GM19372 (cell line): Measurements from ENCODE around the gene PBXIP1.
A peak's percentile ranks its signal among the peaks of the same experiment; 100 is the strongest.
"Not testable (repeated sequence)": the region's sequence is repeated elsewhere in the genome, so short reads cannot be mapped to it uniquely, and the experiment has no call there.

Experiments
- ATAC-seq: cut with Tn5 transposase; IDR thresholded peaks from one replicate; pipeline ENCODE4 v1.9.1; 2021; ENCODE audit warnings: mild to moderate bottlenecking, low read depth, moderate library complexity; ENCODE audit not compliant: unreplicated experiment

PBXIP1 gene

DNA sequence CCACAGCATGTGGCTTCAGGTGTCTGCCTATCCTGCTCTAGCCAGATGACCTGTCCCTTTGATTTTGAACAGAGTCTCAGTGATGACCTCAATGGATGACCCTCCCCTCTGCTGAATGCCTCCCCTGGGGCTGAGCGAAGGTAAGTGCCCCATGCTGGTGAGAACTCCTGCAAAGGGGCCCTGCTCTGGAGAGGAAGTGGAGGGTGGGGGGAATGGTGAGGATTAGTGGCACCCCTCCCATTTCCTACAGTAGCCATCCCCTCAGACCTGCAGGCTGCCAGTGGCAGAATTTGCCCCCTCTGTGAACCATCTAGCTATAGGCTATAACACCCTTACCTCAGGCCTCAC, 15.7 kb downstream of the PBXIP1 start:
- ATAC-seq = no peak

- no peak for ATAC-seq
Observed at GRCh38 chr1:154938604-154939399, 17.1 kb downstream of the PBXIP1 start.

GRCh38 chr1:154937988-154938386, 17.9 kb downstream of the PBXIP1 start:
- no peak for ATAC-seq

GRCh38 chr1:154937085-154937987, 18.6 kb downstream of the PBXIP1 start:
- peak; percentile 46 for ATAC-seq

GRCh38 chr1:154936555-154937084, 19.3 kb downstream of the PBXIP1 start, which contains the start of gene PMVK:
Gene PMVK, minus strand, starts transcription at chr1:154936719. Its CDS starts 34 bp downstream, at chr1:154936685.
- peak; percentile 60 for ATAC-seq

- no peak for ATAC-seq
Observed at GRCh38 chr1:154935749-154936554, 19.9 kb downstream of the PBXIP1 start.

DNA sequence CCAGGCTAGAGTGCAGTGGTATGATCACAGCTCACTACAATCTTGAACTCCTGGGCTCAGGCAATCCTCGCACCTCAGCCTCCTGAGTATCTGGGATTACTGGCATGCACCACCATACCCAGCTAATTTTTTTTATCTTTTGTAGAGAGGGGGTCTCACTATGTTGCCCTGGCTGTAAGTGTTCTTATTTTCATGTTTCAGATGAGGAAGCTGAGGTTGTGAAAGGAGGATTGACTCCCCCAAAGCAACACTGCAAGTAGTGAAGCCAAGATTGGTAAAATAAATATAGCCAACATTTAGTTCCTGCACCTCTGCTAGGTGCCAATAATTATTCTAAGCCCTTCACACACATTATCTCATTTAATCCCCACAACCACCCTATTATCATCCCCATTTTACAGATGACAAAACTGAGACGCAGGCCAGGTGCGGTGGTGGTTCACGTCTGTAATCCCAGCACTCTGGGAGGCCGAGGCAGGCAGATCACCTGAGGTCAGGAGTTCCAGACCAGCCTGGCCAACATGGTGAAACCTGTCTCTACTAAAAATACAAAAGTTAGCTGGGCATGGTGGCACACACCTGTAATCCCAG, 21.4 kb downstream of the PBXIP1 start:
- no peak for ATAC-seq

GRCh38 chr1:154931940-154932487, 23.9 kb downstream of the PBXIP1 start:
- no peak for ATAC-seq

DNA sequence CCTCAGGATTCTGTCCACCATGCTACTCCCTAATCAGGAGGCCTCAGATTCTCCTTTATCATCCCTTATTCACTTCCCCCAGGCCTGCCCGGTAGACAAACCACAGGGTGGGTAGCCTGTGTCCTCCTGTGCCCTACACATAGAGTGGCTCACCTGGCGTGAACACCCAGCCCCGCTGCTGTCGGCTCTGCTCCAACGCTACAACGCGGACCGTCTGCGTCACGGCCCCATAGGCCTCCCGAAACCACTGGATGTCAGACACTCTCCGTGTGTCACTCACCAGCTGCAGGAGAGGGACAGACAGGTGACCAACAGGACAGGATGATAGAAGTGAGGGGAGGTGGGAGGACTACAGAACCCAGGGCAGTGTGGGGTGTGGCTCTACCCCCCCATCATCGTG, 29.7 kb downstream of the PBXIP1 start:
- no peak for ATAC-seq

DNA sequence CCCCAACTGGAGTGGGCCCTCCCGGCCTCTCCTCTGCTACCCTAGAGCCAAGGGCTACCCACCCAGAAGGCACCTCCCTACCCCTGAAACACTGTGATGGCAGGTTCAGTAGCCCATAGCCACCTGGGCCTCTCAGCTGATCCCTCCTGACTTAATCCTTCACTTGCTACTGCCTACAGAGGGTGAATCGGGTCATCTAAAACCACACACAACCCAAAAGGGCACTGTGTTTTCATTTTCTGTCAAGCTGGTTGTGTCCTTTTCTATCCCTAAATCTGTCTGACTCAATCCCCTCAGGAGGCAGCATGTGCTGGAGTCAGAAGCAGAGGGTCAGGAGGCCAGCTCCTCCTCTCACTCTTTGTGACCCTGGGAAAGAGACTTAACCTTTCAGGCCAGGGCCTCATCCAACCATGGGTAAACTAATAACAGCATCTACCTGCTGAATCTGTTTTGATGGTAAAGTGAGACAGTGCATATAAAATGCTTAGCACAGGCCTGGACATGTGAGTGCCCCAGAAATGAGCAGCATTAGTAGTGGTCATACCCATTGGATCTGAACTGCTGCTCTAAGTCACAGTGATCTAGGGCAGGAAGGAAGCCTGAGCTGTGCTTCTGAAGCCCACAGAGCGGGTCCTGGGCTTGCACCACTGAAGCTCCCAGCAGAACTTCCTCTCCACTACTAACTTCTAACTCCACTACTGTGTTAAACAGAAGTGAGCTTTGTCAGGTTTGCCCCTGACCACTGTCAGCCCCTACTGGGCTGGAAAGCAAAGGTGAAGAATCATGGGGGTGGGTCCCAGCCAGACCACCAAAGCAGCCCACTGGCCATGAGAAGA, 30.3 kb downstream of the PBXIP1 start:
- ATAC-seq = no peak

- ATAC-seq = no peak
Observed at GRCh38 chr1:154923695-154924094, 32.2 kb downstream of the PBXIP1 start.

DNA sequence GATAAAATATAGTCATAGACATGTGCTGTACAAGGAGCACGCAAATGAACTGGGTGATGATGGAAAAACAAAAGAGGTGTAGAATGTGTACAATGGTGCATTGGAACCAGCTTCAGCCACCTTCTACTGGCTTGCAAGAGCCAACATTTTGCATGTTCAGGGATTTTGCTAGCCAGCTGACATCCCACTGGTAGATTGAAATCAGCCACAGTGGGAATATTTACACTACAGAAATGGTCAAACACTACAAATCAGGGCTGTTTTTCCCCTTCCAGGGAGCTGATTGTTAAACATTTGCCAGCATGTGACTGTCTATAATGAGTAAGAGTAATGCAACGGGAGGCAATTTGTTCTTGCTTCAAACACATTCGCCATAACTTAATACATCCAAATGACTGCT, 42.6 kb downstream of the PBXIP1 start:
- no peak for ATAC-seq

GRCh38 chr1:154912755-154913154, 43.1 kb downstream of the PBXIP1 start:
- no peak for ATAC-seq

DNA sequence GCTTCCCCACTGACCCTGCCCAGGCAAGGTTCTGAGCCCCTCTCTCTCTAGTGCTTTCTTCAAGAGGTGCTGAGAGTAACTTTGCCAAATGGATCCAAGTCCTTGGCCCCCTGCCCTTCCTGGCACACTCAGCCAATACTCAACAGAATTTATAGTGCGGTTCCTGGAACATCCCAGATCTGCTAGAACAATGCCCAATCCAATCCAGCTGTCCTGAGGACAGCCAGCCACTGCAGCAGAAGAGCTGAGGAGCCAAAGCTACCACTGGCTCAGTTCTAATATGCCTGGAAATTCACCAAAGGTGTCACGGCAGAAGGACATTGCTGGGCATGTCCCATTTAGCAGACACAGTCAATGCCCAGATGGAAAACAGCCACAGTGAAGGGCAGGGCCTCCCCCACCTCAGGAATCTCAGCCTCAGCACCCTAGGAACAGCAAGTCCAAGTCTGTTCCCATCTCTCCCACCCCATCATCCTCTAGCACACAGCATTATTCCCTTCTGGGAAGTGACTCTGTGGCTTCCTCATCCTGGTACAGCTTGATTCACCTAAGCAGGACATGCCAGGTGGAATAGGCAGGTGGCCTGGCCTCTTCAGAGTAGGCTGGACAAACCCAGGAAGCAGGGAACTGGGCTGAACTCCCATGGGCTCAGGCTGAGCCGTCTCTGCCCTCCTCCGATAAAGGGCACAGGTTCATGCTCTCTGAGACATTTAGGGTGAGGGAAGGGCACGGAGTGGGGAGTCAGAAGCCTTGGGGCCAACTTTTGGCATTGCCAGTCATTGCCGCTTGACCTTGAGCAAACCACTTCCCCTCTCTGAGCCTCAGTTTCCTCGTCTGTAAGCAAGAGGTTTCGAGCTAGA, 44.0 kb downstream of the PBXIP1 start:
- ATAC-seq = no peak

- no peak for ATAC-seq
Observed at GRCh38 chr1:154910851-154911250, 45.0 kb downstream of the PBXIP1 start.

DNA sequence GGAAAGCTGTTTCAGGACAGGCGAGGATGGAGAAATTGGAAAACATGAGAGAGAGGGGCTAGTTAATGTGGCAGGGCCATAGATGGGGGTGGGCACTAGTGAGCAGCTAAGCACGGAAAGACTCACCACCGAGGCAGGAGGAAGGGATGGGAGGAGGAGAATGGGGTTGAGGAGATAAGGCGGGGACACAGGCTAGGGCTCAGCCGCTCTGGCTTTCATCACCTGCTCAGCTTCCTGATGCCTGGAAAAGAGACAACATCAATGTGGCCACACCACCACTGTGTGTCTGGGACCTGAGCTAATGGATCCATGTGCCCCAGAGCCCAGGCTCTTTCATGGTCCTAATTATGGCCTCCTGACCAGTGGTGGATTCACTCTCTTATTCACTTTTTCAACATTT, 47.0 kb downstream of the PBXIP1 start:
- no peak for ATAC-seq

- not testable (repeated sequence) for ATAC-seq
Observed at GRCh38 chr1:154908129-154908528, 47.8 kb downstream of the PBXIP1 start.

DNA sequence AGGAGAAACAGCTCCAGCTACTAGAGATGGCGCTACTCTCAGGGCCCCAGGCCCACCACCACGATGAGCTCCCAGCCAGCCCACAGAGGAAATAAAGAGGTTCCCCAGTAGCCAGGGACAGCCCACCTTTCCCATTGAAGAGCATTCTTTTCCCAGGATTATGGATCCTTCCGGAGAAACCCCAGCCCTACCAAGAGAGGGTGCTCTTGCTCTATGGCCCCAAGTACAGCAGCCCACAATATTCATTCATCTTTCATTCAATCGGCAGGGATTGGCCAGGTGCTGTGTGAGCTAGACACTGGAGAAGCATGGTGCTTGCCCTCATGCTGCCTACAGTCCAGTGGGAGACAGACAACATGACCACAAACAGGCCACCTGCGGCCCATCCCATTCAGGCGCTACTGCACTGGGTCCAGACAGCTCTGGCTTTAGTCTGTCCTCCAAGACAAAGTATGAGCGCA, 49.2 kb downstream of the PBXIP1 start:
- no peak for ATAC-seq
